NB4 (cell line): Measurements from ENCODE around the gene TSPYL1.

Experiments used
- DNase-seq: peaks from one replicate; pipeline ENCODE4 v3.0.0; 2010; ENCODE audit warnings: low read depth
- H3K4me3 ChIP-seq: one replicate; pipeline ENCODE4 v1.5.1; 2011; ENCODE audit warnings: mild to moderate bottlenecking, low read depth, low read length, moderate library complexity
- MYC ChIP-seq: IDR thresholded peaks from 2 replicates; pipeline ENCODE4 v1.6.1; 2011; ENCODE audit warnings: low read depth, low read length
- POLR2A ChIP-seq: IDR thresholded peaks from 2 replicates; pipeline ENCODE4 v1.6.1; 2011; ENCODE audit warnings: mild to moderate bottlenecking; ENCODE audit not compliant: insufficient read length; ENCODE audit errors: extremely low read depth
- TF ChIP-seq, protein P1 (sequence below): IDR thresholded peaks from 2 replicates; pipeline ENCODE4 v1.6.1; 2011; ENCODE audit warnings: low read depth, low read length
- TF ChIP-seq, protein P2 (sequence below): IDR thresholded peaks from one replicate; pipeline ENCODE4 v1.5.1; 2012; ENCODE audit warnings: low read depth, low read length

The TSPYL1 gene

DNA sequence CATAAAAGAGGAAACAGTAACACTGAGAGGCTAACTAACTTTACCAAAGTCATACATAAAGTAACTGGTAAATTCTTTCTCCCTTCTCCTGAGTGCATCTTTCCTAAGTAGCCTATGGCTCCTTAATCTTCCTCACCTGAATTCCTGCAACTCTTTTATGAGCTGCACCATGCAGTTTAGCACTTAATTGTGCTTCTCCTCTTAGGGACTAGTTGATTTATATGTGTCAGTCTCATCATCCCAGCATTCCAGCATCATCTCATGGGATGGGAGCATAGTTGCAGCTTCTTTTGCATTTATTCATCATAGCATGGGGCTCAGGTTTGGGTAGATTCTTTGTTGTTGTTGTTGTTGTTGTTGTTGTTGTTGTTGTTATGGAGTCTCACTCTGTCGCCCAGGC lies 3.5 kb upstream of the TSPYL1 start:
- no peak for DNase-seq
- H3K4me3 ChIP-seq = no peak overlapping the region
- TF ChIP-seq POLR2A (no peak), MYC (no peak)
- TF ChIP-seq, protein P1, sequence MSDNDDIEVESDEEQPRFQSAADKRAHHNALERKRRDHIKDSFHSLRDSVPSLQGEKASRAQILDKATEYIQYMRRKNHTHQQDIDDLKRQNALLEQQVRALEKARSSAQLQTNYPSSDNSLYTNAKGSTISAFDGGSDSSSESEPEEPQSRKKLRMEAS = no peak
- TF ChIP-seq, protein P2, sequence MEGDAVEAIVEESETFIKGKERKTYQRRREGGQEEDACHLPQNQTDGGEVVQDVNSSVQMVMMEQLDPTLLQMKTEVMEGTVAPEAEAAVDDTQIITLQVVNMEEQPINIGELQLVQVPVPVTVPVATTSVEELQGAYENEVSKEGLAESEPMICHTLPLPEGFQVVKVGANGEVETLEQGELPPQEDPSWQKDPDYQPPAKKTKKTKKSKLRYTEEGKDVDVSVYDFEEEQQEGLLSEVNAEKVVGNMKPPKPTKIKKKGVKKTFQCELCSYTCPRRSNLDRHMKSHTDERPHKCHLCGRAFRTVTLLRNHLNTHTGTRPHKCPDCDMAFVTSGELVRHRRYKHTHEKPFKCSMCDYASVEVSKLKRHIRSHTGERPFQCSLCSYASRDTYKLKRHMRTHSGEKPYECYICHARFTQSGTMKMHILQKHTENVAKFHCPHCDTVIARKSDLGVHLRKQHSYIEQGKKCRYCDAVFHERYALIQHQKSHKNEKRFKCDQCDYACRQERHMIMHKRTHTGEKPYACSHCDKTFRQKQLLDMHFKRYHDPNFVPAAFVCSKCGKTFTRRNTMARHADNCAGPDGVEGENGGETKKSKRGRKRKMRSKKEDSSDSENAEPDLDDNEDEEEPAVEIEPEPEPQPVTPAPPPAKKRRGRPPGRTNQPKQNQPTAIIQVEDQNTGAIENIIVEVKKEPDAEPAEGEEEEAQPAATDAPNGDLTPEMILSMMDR = no peak

GRCh38 chr6:116282698-116283097 lies 3.0 kb upstream of the TSPYL1 start:
- no peak for DNase-seq
- no peak overlapping the region for H3K4me3 ChIP-seq
- no peak for TF ChIP-seq POLR2A
- TF ChIP-seq, protein P1 = no peak

DNA sequence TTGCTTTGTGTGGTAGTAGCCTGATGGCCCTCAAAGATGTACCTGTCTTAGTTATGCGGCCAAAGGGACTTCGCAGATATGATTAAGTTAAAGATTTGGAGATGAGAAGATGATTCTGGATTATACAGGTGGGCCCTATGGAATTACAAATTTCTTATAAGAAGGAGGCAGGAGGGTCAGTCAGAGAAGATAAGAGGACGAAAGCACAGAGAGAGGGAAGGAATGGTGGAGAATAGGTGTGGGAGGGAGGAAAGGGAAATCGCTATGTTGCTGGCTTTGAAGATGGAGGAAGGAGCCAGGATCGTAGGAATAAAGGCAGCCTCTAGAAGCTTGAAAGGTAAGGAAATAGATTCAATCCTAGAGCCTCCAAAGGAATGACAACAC lies 1.2 kb upstream of the TSPYL1 start:
- H3K4me3 ChIP-seq = peak overlapping the region; percentile 86
- TF ChIP-seq MYC (no peak), POLR2A (no peak)
- TF ChIP-seq, protein P1 = no peak
- TF ChIP-seq, protein P2 = no peak
- no peak for DNase-seq

GRCh38 chr6:116280161-116280932 lies 617 bp upstream of the TSPYL1 start:
- H3K4me3 ChIP-seq = peak overlapping the region; percentile 86
- TF ChIP-seq POLR2A (no peak), MYC (no peak; the same call in 1 of the 2 replicates)
- TF ChIP-seq, protein P1 = no peak
- TF ChIP-seq, protein P2 = no peak
- peak; percentile 40 for DNase-seq

DNA sequence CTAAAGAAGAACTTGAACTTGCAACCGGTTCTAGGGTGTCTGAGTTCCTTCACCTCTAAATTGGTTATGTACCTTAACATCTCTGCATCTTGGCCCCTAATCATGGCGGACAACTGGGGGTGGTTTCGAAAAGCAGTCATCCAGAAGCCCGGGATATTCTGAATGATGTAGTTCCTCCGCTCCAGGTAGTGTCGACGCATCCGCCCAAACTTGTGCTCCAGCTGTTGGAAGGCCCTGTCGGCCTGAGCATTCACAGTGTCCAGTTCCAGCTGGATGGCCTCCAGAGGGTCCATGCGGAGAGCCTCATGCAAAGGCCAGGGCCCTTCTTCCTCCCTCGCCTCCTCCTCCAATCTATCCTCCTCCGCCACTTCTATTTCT lies 887 bp downstream of the TSPYL1 start:
- TF ChIP-seq MYC (peak; percentile 39; the same call in 1 of the 2 replicates), POLR2A (no peak)
- TF ChIP-seq, protein P1 = no peak
- DNase-seq = no peak
- H3K4me3 ChIP-seq = peak overlapping the region; percentile 86

DNA sequence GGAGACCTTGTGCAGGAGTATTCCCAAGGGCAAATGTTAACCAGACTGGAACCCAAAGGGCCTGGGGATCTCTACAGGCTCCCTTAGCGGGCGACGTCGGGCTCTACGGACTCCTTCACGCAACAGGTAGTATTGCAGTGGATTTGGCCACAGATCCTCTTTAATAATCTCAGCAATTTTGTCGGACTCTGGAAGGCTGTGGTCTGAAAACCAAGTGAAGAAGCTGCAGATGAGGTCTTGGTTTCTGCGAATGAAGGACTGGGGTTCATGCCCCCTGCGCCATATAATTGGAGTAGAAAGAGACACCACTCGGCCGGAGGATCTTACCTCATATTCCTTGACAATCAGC lies 1.3 kb downstream of the TSPYL1 start:
- no peak for DNase-seq
- peak overlapping the region; percentile 86 for H3K4me3 ChIP-seq
- TF ChIP-seq, protein P2 = no peak
- TF ChIP-seq, protein P1 = no peak
- TF ChIP-seq MYC = no peak
- no peak for TF ChIP-seq POLR2A
